Measurements from ENCODE around the gene HPS6.

Gene HPS6

GRCh38 chr10:102069071-102069470 lies 3.9 kb downstream of the HPS6 start:
- DNase-seq (ENCODE audit: low read depth): no peak

- DNase-seq (ENCODE audit: low read depth): peak; percentile 66
These were observed 7.8 kb downstream of the HPS6 start for GRCh38 chr10:102072673-102073527.

GRCh38 chr10:102083541-102083940 lies 18.4 kb downstream of the HPS6 start:
- no peak for DNase-seq (ENCODE audit: low read depth)

GRCh38 chr10:102085336-102085735 lies 20.2 kb downstream of the HPS6 start:
- DNase-seq (ENCODE audit: low read depth): no peak

- no peak for DNase-seq (ENCODE audit: low read depth)
These were observed 21.0 kb downstream of the HPS6 start for GRCh38 chr10:102086196-102086595.

- no peak for DNase-seq (ENCODE audit: low read depth)
These were observed 25.6 kb downstream of the HPS6 start for GRCh38 chr10:102090772-102091171.

GRCh38 chr10:102096449-102096848 lies 31.3 kb downstream of the HPS6 start:
- DNase-seq (ENCODE audit: low read depth): no peak

GRCh38 chr10:102101152-102101551 lies 36.0 kb downstream of the HPS6 start:
- no peak for DNase-seq (ENCODE audit: low read depth)

GRCh38 chr10:102102421-102102820 lies 37.3 kb downstream of the HPS6 start:
- no peak for DNase-seq (ENCODE audit: low read depth)

GRCh38 chr10:102106998-102107397 lies 41.8 kb downstream of the HPS6 start:
- no peak for DNase-seq (ENCODE audit: low read depth)

GRCh38 chr10:102109166-102110116 lies 44.3 kb downstream of the HPS6 start:
- no peak for DNase-seq (ENCODE audit: low read depth)

- no peak for DNase-seq (ENCODE audit: low read depth)
These were observed 46.1 kb downstream of the HPS6 start for GRCh38 chr10:102111276-102111675.

GRCh38 chr10:102112210-102112817 lies 47.2 kb downstream of the HPS6 start:
- DNase-seq (ENCODE audit: low read depth): no peak

- DNase-seq (ENCODE audit: low read depth): no peak
These were observed 48.3 kb downstream of the HPS6 start for GRCh38 chr10:102113261-102113955.

GRCh38 chr10:102113956-102114857 lies 49.1 kb downstream of the HPS6 start:
- DNase-seq (ENCODE audit: low read depth): no peak

- peak; percentile 85 for DNase-seq (ENCODE audit: low read depth)
These were observed 49.9 kb downstream of the HPS6 start for GRCh38 chr10:102114861-102115618.

- DNase-seq (ENCODE audit: low read depth): no peak
These were observed 50.6 kb downstream of the HPS6 start for GRCh38 chr10:102115775-102116174.

GRCh38 chr10:102116656-102117055 lies 51.5 kb downstream of the HPS6 start:
- no peak for DNase-seq (ENCODE audit: low read depth)
